ENCODE results near the gene ZNF292.

DNA sequence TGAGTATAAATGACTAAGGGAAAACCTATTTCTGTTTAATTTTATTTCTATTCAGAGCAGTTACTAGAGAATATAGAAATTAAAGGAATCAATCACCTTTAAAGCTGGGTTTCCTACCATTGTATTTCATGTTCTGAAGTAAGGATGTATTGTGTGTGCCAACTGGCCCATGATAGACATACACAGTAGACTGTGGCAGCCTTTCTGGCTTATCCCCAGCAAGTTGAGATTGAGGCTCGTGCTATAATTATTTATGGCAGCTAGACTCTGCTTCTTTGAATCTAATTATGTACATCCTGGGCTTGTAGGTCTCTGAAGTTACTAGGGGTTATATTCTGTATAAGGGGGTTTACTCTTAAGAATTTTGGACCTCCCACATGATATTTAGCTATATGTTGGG lies 44.4 kb downstream of the ZNF292 start:
- TF ChIP-seq, protein P1, sequence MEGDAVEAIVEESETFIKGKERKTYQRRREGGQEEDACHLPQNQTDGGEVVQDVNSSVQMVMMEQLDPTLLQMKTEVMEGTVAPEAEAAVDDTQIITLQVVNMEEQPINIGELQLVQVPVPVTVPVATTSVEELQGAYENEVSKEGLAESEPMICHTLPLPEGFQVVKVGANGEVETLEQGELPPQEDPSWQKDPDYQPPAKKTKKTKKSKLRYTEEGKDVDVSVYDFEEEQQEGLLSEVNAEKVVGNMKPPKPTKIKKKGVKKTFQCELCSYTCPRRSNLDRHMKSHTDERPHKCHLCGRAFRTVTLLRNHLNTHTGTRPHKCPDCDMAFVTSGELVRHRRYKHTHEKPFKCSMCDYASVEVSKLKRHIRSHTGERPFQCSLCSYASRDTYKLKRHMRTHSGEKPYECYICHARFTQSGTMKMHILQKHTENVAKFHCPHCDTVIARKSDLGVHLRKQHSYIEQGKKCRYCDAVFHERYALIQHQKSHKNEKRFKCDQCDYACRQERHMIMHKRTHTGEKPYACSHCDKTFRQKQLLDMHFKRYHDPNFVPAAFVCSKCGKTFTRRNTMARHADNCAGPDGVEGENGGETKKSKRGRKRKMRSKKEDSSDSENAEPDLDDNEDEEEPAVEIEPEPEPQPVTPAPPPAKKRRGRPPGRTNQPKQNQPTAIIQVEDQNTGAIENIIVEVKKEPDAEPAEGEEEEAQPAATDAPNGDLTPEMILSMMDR (IDR thresholded peaks at IDR 0.05), result no peak
- TF ChIP-seq FOXM1 (IDR thresholded peaks at IDR 0.05; ENCODE audit: low read depth) (no peak), GATA2 (CRISPR knock-in tag; IDR thresholded peaks at IDR 0.05) (no peak)

Measured in SK-N-SH (cell line).